HepG2 (cell line): ENCODE measurements around the gene NOTUM. TPM values are rescaled to one million over a fixed set of nuclear protein-coding genes. Genes with fewer than 3 reads are reported as not detected.

Experiments used
- FOXP4 ChIP-seq: sonication (generic); formaldehyde crosslinking; IDR thresholded peaks from 2 replicates; pipeline ENCODE4 v1.4.0; 2020; ENCODE audit warnings: missing genetic modification reagents
- HDAC2 ChIP-seq: sonication (generic); formaldehyde crosslinking; IDR thresholded peaks from 2 replicates; pipeline ENCODE4 v1.4.0; 2020; ENCODE audit warnings: missing genetic modification reagents
- HDAC6 ChIP-seq: fragments of 200-600 bp; sonication (generic); IDR thresholded peaks from 2 replicates; pipeline ENCODE4 v1.7.0; 2017; ENCODE audit warnings: mild to moderate bottlenecking, antibody characterized with exemption, low read length, low read depth
- MXD3 ChIP-seq: IDR thresholded peaks from 2 replicates; pipeline ENCODE4 v1.6.1; 2016; ENCODE audit warnings: mild to moderate bottlenecking, missing biosample characterization, missing genetic modification reagents
- RORA ChIP-seq: sonication (generic); formaldehyde crosslinking; IDR thresholded peaks from 2 replicates; pipeline ENCODE4 v1.5.0; 2020; ENCODE audit warnings: mild to moderate bottlenecking, missing genetic modification reagents, moderate library complexity
- STAT5B ChIP-seq: sonication (generic); formaldehyde crosslinking; IDR thresholded peaks from 2 replicates; pipeline ENCODE4 v1.4.0; 2020; ENCODE audit warnings: missing genetic modification reagents
- THAP7 ChIP-seq: sonication (generic); formaldehyde crosslinking; IDR thresholded peaks from 2 replicates; pipeline ENCODE4 v1.8.1; 2023; ENCODE audit warnings: mild to moderate bottlenecking, missing genetic modification reagents
- TOPORS ChIP-seq: sonication (generic); formaldehyde crosslinking; IDR thresholded peaks from 2 replicates; pipeline ENCODE4 v1.8.0; 2023; ENCODE audit warnings: mild to moderate bottlenecking, missing genetic modification reagents
- ZBTB38 ChIP-seq: sonication (generic); formaldehyde crosslinking; IDR thresholded peaks from 2 replicates; pipeline ENCODE4 v1.5.1; 2020; ENCODE audit warnings: mild to moderate bottlenecking, missing genetic modification reagents
- ZFP36 ChIP-seq: fragments of 150-350 bp; IDR thresholded peaks from 2 replicates; pipeline ENCODE4 v1.6.1; 2018; ENCODE audit warnings: borderline replicate concordance, low read length, low read depth; ENCODE audit not compliant: partially characterized antibody
- ZNF234 ChIP-seq: sonication (generic); formaldehyde crosslinking; conservative IDR thresholded peaks from 2 replicates; pipeline ENCODE4 v1.5.1; 2020; ENCODE audit warnings: mild to moderate bottlenecking, missing genetic modification reagents
- ZNF253 ChIP-seq: sonication (generic); formaldehyde crosslinking; IDR thresholded peaks from 2 replicates; pipeline ENCODE4 v1.8.0; 2022; ENCODE audit warnings: mild to moderate bottlenecking, missing genetic modification reagents, borderline replicate concordance
- ZNF318 ChIP-seq: sonication (generic); formaldehyde crosslinking; IDR thresholded peaks from 2 replicates; pipeline ENCODE4 v1.4.0; 2020; ENCODE audit warnings: mild to moderate bottlenecking, missing genetic modification reagents
- ZNF589 ChIP-seq: sonication (generic); formaldehyde crosslinking; conservative IDR thresholded peaks from 2 replicates; pipeline ENCODE4 v1.8.0; 2022; ENCODE audit warnings: mild to moderate bottlenecking, moderate library complexity, missing genetic modification reagents
- ZNF614 ChIP-seq: IDR thresholded peaks from 2 replicates; pipeline ENCODE4 v1.6.1; 2018; ENCODE audit warnings: missing biosample characterization, missing genetic modification reagents, inconsistent platforms, borderline replicate concordance
- ZNF777 ChIP-seq: sonication (generic); formaldehyde crosslinking; IDR thresholded peaks from 2 replicates; pipeline ENCODE4 v1.4.0; 2020; ENCODE audit warnings: missing genetic modification reagents
- polyA plus RNA-seq, 8 experiments: library from polyadenylated mRNA; depleted of rRNA in 3 of 8; stranded (reverse) in 7 of 8; unstranded in 1 of 8; fragments of >200 nt; fragmentation: Illumina TruSeq in 4 of 8; extraction: Trizol in 4 of 8; gene quantifications; 2 replicates each; pipeline versions ENCODE4 v1.2.1 to v1.2.3, GENCODE V29; 2011 to 2016; ENCODE audit warnings: low read depth in 4 of 8, missing spikeins in 1 of 8, mixed read lengths in 1 of 8; ENCODE audit not compliant: insufficient read depth in 1 of 8
- total RNA-seq, 5 experiments: library from RNA; depleted of rRNA; stranded (reverse); fragments of >200 nt; fragmentation: Illumina TruSeq; extraction: Trizol; gene quantifications; 2 replicates each; pipeline ENCODE4 v1.2.3, GENCODE V29; 2016; ENCODE audit warnings: low read depth in 1 of 5

NOTUM gene
- total and polyA plus RNA-seq, 2 of the 13 experiments (the other 11 are each of a cell fraction or from before 2014, with no cell fraction given) = 150 to 160 TPM

- TF ChIP-seq ZFP36 (no peak), MXD3 (CRISPR knock-in tag) (0 out of 2 replicates have a peak, but pooled peaks have one; percentile 7), HDAC2 (CRISPR knock-in tag) (peak; percentile 50; the same call in 1 of the 2 replicates), THAP7 (CRISPR knock-in tag) (peak; percentile 65), TOPORS (CRISPR knock-in tag) (no peak), ZBTB38 (CRISPR knock-in tag) (peak; percentile 73), STAT5B (CRISPR knock-in tag) (peak; percentile 78; the same call in 1 of the 2 replicates), ZNF589 (CRISPR knock-in tag) (peak; percentile 21; the same call in 1 of the 2 replicates), ZNF318 (CRISPR knock-in tag) (no peak), RORA (CRISPR knock-in tag) (no peak), ZNF614 (CRISPR knock-in tag) (no peak; the same call in 1 of the 2 replicates), HDAC6 (no peak), FOXP4 (CRISPR knock-in tag) (no peak; the same call in 1 of the 2 replicates), ZNF234 (CRISPR knock-in tag) (no peak), ZNF253 (CRISPR knock-in tag) (no peak), ZNF777 (CRISPR knock-in tag) (no peak)
Measured at GRCh38 chr17:81999976-82000802, 39.2 kb upstream of the NOTUM start (continued).
